ENCODE results near the gene C10orf71.

- no peak for TF ChIP-seq CTCF (IDR thresholded peaks at IDR 0.05; ENCODE audit: insufficient read depth, low read depth, low read length)
- no peak for TF ChIP-seq EZH2 (IDR thresholded peaks at IDR 0.05; ENCODE audit: insufficient read depth, low read length)
These were observed 30.8 kb upstream of the C10orf71 start for GRCh38 chr10:49268185-49268584.

All from astrocyte (in vitro differentiated cells and primary cell).